NOMO-1 (cell line): ENCODE measurements around the gene C9orf78.

Experiments used
- DNase-seq, 2 experiments: peaks; one replicate each; lab custom pipeline; 2025; ENCODE audit not compliant: unreplicated experiment in 2 of 2; lab: John Stamatoyannopoulos, UW

Gene C9orf78

GRCh38 chr9:129778469-129778868 is 56.6 kb downstream of the C9orf78 start:
- no peak for DNase-seq

- no peak for DNase-seq
Observed at GRCh38 chr9:129777769-129778130, 57.3 kb downstream of the C9orf78 start.
